Stimulated activated CD8-positive, alpha-beta memory T cell treated with anti-CD3 and anti-CD28 coated beads, Interleukin-4, amount 100 ng/mL, for 1 hour (primary cell): ENCODE measurements around the gene CBX5.
"Not testable (repeated sequence)": the region's sequence is repeated elsewhere in the genome, so short reads cannot be mapped to it uniquely, and the experiment has no call there.

Source experiments
- DNase-seq, 2 donors: peaks; one replicate each; pipeline ENCODE4 v3.0.0-alpha.2; 2020; ENCODE audit warnings: low read depth in 2 of 2, low spot score in 1 of 2

The CBX5 gene

GRCh38 chr12:54294953-54295566 lies 15.1 kb upstream of the CBX5 start:
- DNase-seq, result no peak

- no peak for DNase-seq
Measured at GRCh38 chr12:54294152-54294952, 14.4 kb upstream of the CBX5 start.

GRCh38 chr12:54292931-54293241 lies 13.0 kb upstream of the CBX5 start:
- DNase-seq, result no peak

- no peak for DNase-seq
Measured at GRCh38 chr12:54292083-54292930, 12.4 kb upstream of the CBX5 start.

GRCh38 chr12:54287261-54288157 lies 7.6 kb upstream of the CBX5 start:
- DNase-seq, result no peak

- DNase-seq, result no peak
Measured at GRCh38 chr12:54286042-54287030, 6.4 kb upstream of the CBX5 start.

GRCh38 chr12:54285150-54286041 lies 5.5 kb upstream of the CBX5 start:
- DNase-seq, result no peak

GRCh38 chr12:54284070-54284780 lies 4.3 kb upstream of the CBX5 start:
- DNase-seq, result not testable (repeated sequence)

- DNase-seq, result no peak
Measured at GRCh38 chr12:54282949-54283593, 3.1 kb upstream of the CBX5 start.

GRCh38 chr12:54281694-54282093 lies 1.8 kb upstream of the CBX5 start:
- DNase-seq, result not testable (repeated sequence)

- DNase-seq, result not testable (repeated sequence)
Measured at GRCh38 chr12:54281261-54281638, 1.3 kb upstream of the CBX5 start.

- DNase-seq, result peak; percentile 64 to 88
Measured at GRCh38 chr12:54280468-54281260, 742 bp upstream of the CBX5 start, which contains the start of gene HNRNPA1. HNRNPA1 (plus strand) TSS chr12:54280726; CDS start chr12:54280808, 82 bp downstream.

GRCh38 chr12:54279227-54279631 lies 693 bp downstream of the CBX5 start:
- DNase-seq, result no peak

GRCh38 chr12:54277823-54278276 lies 2.1 kb downstream of the CBX5 start:
- no peak for DNase-seq

- DNase-seq, result no peak
Measured at GRCh38 chr12:54276368-54276767, 3.6 kb downstream of the CBX5 start.

- no peak for DNase-seq
Measured at GRCh38 chr12:54273981-54274380, 5.9 kb downstream of the CBX5 start.

GRCh38 chr12:54272214-54272613 lies 7.7 kb downstream of the CBX5 start:
- DNase-seq, result no peak
